ENCODE measurements around the gene RFPL2. TPM values are rescaled to one million over a fixed set of nuclear protein-coding genes. Genes with fewer than 3 reads are reported as not detected.

The RFPL2 gene
- 1 to 10 TPM; 1.8 to 3.1 TPM for total RNA-seq
- polyA plus RNA-seq (2013, experiment 1 of 2) = 0.85 TPM
- 1.4 TPM for polyA plus RNA-seq (2013, experiment 2 of 2)
- long read RNA-seq, experiment 1 = 0 reads
- long read RNA-seq, experiment 2, partial matches to known transcripts = 1 of 3 reads
- long read RNA-seq, experiment 2, other reads (novel, unspliced or antisense) = 1 of 3 reads
- long read RNA-seq, experiment 3, partial matches to known transcripts = 0 of 3 reads
- long read RNA-seq, experiment 3, other reads (novel, unspliced or antisense) = 3 of 3 reads
- long read RNA-seq, experiment 4, partial matches to known transcripts = 1 of 5 reads
- long read RNA-seq, experiment 4, other reads (novel, unspliced or antisense) = 2 of 5 reads

GRCh38 chr22:32204856-32205722 is at the start of gene RFPL2:
Gene RFPL2, minus strand, starts transcription at chr22:32205073. Its CDS starts 2,622 bp downstream, at chr22:32202451.
- peak; percentile 94 for DNase-seq
- Histone ChIP-seq H3K9ac (ENCODE audit: extremely low read depth, low read length, poor library complexity, severe bottlenecking) (peak within 1 kb of the TSS; percentile 42), H3K4me1 (ENCODE audit: control insufficient read depth, insufficient read depth, low read length) (peaks cover 22% of the 10 kb centered on the region), H3K9me3 (ENCODE audit: control insufficient read depth, low read length) (no peaks in the 10 kb centered on the region), H3K4me3 (ENCODE audit: low read length) (peak within 1 kb of the TSS; percentile 85), H3K27me3 (ENCODE audit: control insufficient read depth, insufficient read depth, low read length, poor library complexity, severe bottlenecking) (no peaks in the 10 kb centered on the region), H3K27ac (ENCODE audit: low read depth, low read length) (no peak within 1 kb of the TSS), H3K36me3 (ENCODE audit: control insufficient read depth, insufficient read depth, low read length) (peaks cover 29% of the 10 kb centered on the region)
- Mint-ChIP-seq H3K9me3 (no peaks in the 10 kb centered on the region), H3K27me3 (ENCODE audit: insufficient read depth) (peaks cover 32% of the 10 kb centered on the region), H3K4me3 (peak within 1 kb of the TSS; percentile 79), H3K27ac (peak within 1 kb of the TSS; percentile 89), H3K4me1 (peaks cover 32% of the 10 kb centered on the region), H3K36me3 (ENCODE audit: low read depth) (peaks cover 14% of the 10 kb centered on the region)
- 2 to 16% methylated on average over 15 to 41 of the region's 41 CpGs for whole genome bisulfite sequencing, 2 experiments (ENCODE audit: insufficient coverage in 1 of 2, insufficient read length in 1 of 2)
- peak; percentile 27 for TF ChIP-seq CTCF (conservative IDR thresholded peaks at IDR 0.05)

- no peaks in the 10 kb centered on the region for H3K36me3 ChIP-seq (ENCODE audit: control insufficient read depth, insufficient read depth, low read length)
- Mint-ChIP-seq H3K27me3 (ENCODE audit: insufficient read depth) (no peaks in the 10 kb centered on the region), H3K36me3 (ENCODE audit: low read depth) (peaks cover 14% of the 10 kb centered on the region), H3K4me1 (peaks cover 15% of the 10 kb centered on the region), H3K27ac (no peak overlapping the region), H3K9me3 (peaks cover 4% of the 10 kb centered on the region), H3K4me3 (no peak overlapping the region)
- H3K27ac ChIP-seq (ENCODE audit: low read depth, low read length) = no peak overlapping the region
- no peak overlapping the region for H3K9ac ChIP-seq (ENCODE audit: extremely low read depth, low read length, poor library complexity, severe bottlenecking)
- TF ChIP-seq CTCF (conservative IDR thresholded peaks at IDR 0.05) = no peak
- H3K4me3 ChIP-seq (ENCODE audit: low read length) = no peak overlapping the region
- H3K4me1 ChIP-seq (ENCODE audit: control insufficient read depth, insufficient read depth, low read length) = peaks cover 8% of the 10 kb centered on the region
- H3K9me3 ChIP-seq (ENCODE audit: control insufficient read depth, low read length) = no peaks in the 10 kb centered on the region
- no peak for DNase-seq
- 100% methylated on average over 1 of the region's 1 CpG; no CpG with 5 or more reads in 1 of the 2 experiments for WGBS, 2 experiments (ENCODE audit: insufficient coverage in 1 of 2, insufficient read length in 1 of 2)
- H3K27me3 ChIP-seq (ENCODE audit: control insufficient read depth, insufficient read depth, low read length, poor library complexity, severe bottlenecking) = no peaks in the 10 kb centered on the region
Measured at GRCh38 chr22:32249231-32249630, 44.4 kb upstream of the RFPL2 start.

- no peak for TF ChIP-seq CTCF (conservative IDR thresholded peaks at IDR 0.05)
- H3K4me1 ChIP-seq (ENCODE audit: control insufficient read depth, insufficient read depth, low read length) = peaks cover 8% of the 10 kb centered on the region
- Mint-ChIP-seq H3K9me3 (peaks cover 4% of the 10 kb centered on the region), H3K36me3 (ENCODE audit: low read depth) (peaks cover 10% of the 10 kb centered on the region), H3K4me1 (peaks cover 15% of the 10 kb centered on the region), H3K27me3 (ENCODE audit: insufficient read depth) (no peaks in the 10 kb centered on the region), H3K4me3 (no peak overlapping the region), H3K27ac (no peak overlapping the region)
- DNase-seq = no peak
- no peaks in the 10 kb centered on the region for H3K9me3 ChIP-seq (ENCODE audit: control insufficient read depth, low read length)
- WGBS, 2 experiments (ENCODE audit: insufficient coverage in 1 of 2, insufficient read length in 1 of 2) = 91 to 100% methylated on average over 1 of the region's 1 CpG
- no peak overlapping the region for H3K9ac ChIP-seq (ENCODE audit: extremely low read depth, low read length, poor library complexity, severe bottlenecking)
- peak overlapping the region; percentile 10 for H3K4me3 ChIP-seq (ENCODE audit: low read length)
- no peaks in the 10 kb centered on the region for H3K27me3 ChIP-seq (ENCODE audit: control insufficient read depth, insufficient read depth, low read length, poor library complexity, severe bottlenecking)
- no peaks in the 10 kb centered on the region for H3K36me3 ChIP-seq (ENCODE audit: control insufficient read depth, insufficient read depth, low read length)
- no peak overlapping the region for H3K27ac ChIP-seq (ENCODE audit: low read depth, low read length)
Measured at GRCh38 chr22:32248276-32248675, 43.4 kb upstream of the RFPL2 start.
